HepG2 (cell line): Measurements from ENCODE around the gene BPIFA2. TPM values are rescaled to one million over a fixed set of nuclear protein-coding genes. Genes with fewer than 3 reads are reported as not detected.

ENCODE experiments used
- ATAC-seq: fragments of 200-7000 bp; cut with Tn5 transposase; 3 replicates; pipeline ENCODE4 v1.9.1; 2020; ENCODE audit warnings: mild to moderate bottlenecking, moderate library complexity
- BruUV-seq: library from RNA; stranded (reverse); fragments of 400-500 nt; replicated peaks from 2 replicates; lab custom pipeline; 2021; lab: Mats Ljungman, UMichigan
- CTCF ChIA-PET: fragments of 300-600 bp; formaldehyde crosslinking; extraction: SDS; loops from one replicate; lab custom pipeline; 2021; ENCODE audit warnings: low total read pairs, inconsistent platforms, low intra/inter-chr PET ratio; lab: Yijun Ruan, JAX
- POLR2A ChIA-PET: fragments of 350-600 bp; sonication (Branson Sonifier 250); formaldehyde crosslinking; loops from one replicate; lab custom pipeline; 2020; ENCODE audit warnings: antibody characterized with exemption, inconsistent platforms; lab: Yijun Ruan, JAX
- DNase-seq: peaks from one replicate; pipeline ENCODE4 v3.0.0-alpha.2; 2015; ENCODE audit warnings: low spot score
- FAIRE-seq: peaks from 3 replicates; lab custom pipeline; 2011; peaks lifted over from hg19 to GRCh38; lab: Jason Lieb, UNC
- H2AFZ ChIP-seq: one replicate; pipeline ENCODE4 v1.6.1; 2011; ENCODE audit warnings: low read length, inconsistent platforms
- H3K27ac ChIP-seq: fragments of 300-600 bp; 3 replicates; pipeline ENCODE4 v1.8.0; 2011; ENCODE audit warnings: mixed run types, mild to moderate bottlenecking, mixed read lengths, low read length, inconsistent platforms; ENCODE audit not compliant: insufficient read depth; ENCODE audit errors: extremely low read length
- H3K27me3 ChIP-seq, 2 experiments: fragments of 200-600 bp in 1 of 2; 2 replicates in 1 of 2; 3 replicates in 1 of 2; pipeline versions ENCODE4 v1.6.0 to v1.8.0; 2011; ENCODE audit warnings: low read length in 2 of 2, mild to moderate bottlenecking in 2 of 2, moderate library complexity in 2 of 2, inconsistent platforms in 1 of 2; ENCODE audit not compliant: insufficient read depth in 2 of 2, control insufficient read depth in 1 of 2
- H3K36me3 ChIP-seq, 2 experiments: fragments of 200-600 bp in 1 of 2; replicated peaks in 1 of 2; 2 replicates in 1 of 2; 3 replicates in 1 of 2; pipeline versions ENCODE4 v1.5.1 to v1.8.0; 2011; ENCODE audit warnings: low read length in 2 of 2, inconsistent platforms in 1 of 2; ENCODE audit not compliant: insufficient read depth in 2 of 2, control insufficient read depth in 1 of 2
- H3K4me1 ChIP-seq: 2 replicates; pipeline ENCODE4 v1.5.1; 2012; ENCODE audit warnings: low read length, inconsistent platforms; ENCODE audit not compliant: insufficient read depth
- H3K4me2 ChIP-seq: 2 replicates; pipeline ENCODE4 v1.6.0; 2011; ENCODE audit warnings: low read depth, low read length, inconsistent platforms
- H3K4me3 ChIP-seq, 3 experiments: fragments of 200-600 bp in 1 of 3; sonication (generic), shearing (Covaris generic) in 1 of 3; replicated peaks in 1 of 3; 2 replicates each; pipeline ENCODE4 v1.5.1; 2011 to 2016; ENCODE audit warnings: low read length in 3 of 3, inconsistent platforms in 2 of 3, low read depth in 2 of 3, mild to moderate bottlenecking in 2 of 3, control low read depth in 1 of 3, mixed read lengths in 1 of 3; ENCODE audit not compliant: insufficient read depth in 1 of 3
- H3K79me2 ChIP-seq: one replicate; pipeline ENCODE4 v1.6.1; 2011; ENCODE audit warnings: low read length, inconsistent platforms; ENCODE audit not compliant: insufficient read depth
- H3K9ac ChIP-seq: 2 replicates; pipeline ENCODE4 v1.6.0; 2011; ENCODE audit warnings: mild to moderate bottlenecking, low read depth, low read length, inconsistent platforms; ENCODE audit not compliant: insufficient read depth
- H3K9me3 ChIP-seq: 2 replicates; pipeline ENCODE4 v1.5.1; 2012; ENCODE audit warnings: mild to moderate bottlenecking, low read length
- H4K20me1 ChIP-seq: 2 replicates; pipeline ENCODE4 v1.6.0; 2011; ENCODE audit warnings: inconsistent platforms, mild to moderate bottlenecking, low read length, moderate library complexity; ENCODE audit not compliant: insufficient read depth
- CENPT ChIP-seq: sonication (generic); formaldehyde crosslinking; IDR thresholded peaks from 2 replicates; pipeline ENCODE4 v1.8.0; 2022; ENCODE audit warnings: low read depth, mild to moderate bottlenecking, moderate library complexity, missing genetic modification reagents
- ELF3 ChIP-seq: IDR thresholded peaks from 2 replicates; pipeline ENCODE4 v1.6.1; 2016; ENCODE audit warnings: missing genetic modification reagents, missing compliant biosample characterization
- FOSL2 ChIP-seq: sonication (generic); formaldehyde crosslinking; IDR thresholded peaks from 2 replicates; pipeline ENCODE4 v1.4.0; 2020; ENCODE audit warnings: missing genetic modification reagents
- FOXJ3 ChIP-seq: sonication (generic); formaldehyde crosslinking; IDR thresholded peaks from 2 replicates; pipeline ENCODE4 v1.4.0; 2020; ENCODE audit warnings: missing genetic modification reagents, mild to moderate bottlenecking, borderline replicate concordance
- FOXK1 ChIP-seq: sonication (generic); formaldehyde crosslinking; IDR thresholded peaks from 2 replicates; pipeline ENCODE4 v1.4.0; 2020; ENCODE audit warnings: low read depth, missing genetic modification reagents, borderline replicate concordance
- GATAD2A ChIP-seq: IDR thresholded peaks from 2 replicates; pipeline ENCODE4 v1.6.1; 2016
- IKZF5 ChIP-seq: IDR thresholded peaks from 2 replicates; pipeline ENCODE4 v1.6.1; 2018; ENCODE audit warnings: missing genetic modification reagents, mild to moderate bottlenecking, missing compliant biosample characterization
- NR2C2 ChIP-seq: sonication (generic); formaldehyde crosslinking; IDR thresholded peaks from 2 replicates; pipeline ENCODE4 v1.4.0; 2020; ENCODE audit warnings: missing genetic modification reagents, mild to moderate bottlenecking, moderate library complexity, borderline replicate concordance
- SP1 ChIP-seq, 2 experiments: fragments of 450-650 bp in 1 of 2; sonication (generic) in 1 of 2; formaldehyde crosslinking in 1 of 2; IDR thresholded peaks; 2 replicates each; pipeline versions ENCODE4 v1.4.0 to v1.6.1; 2016 to 2020; ENCODE audit warnings: missing genetic modification reagents in 1 of 2
- TBL1XR1 ChIP-seq: fragments of 150-350 bp; IDR thresholded peaks from 2 replicates; pipeline ENCODE4 v1.6.1; 2014; ENCODE audit warnings: borderline replicate concordance, low read length; ENCODE audit not compliant: partially characterized antibody
- ZEB1 ChIP-seq: IDR thresholded peaks from 2 replicates; pipeline ENCODE4 v1.6.1; 2012; ENCODE audit warnings: mild to moderate bottlenecking, low read depth, inconsistent platforms; ENCODE audit not compliant: insufficient replicate concordance
- ZFP1 ChIP-seq: IDR thresholded peaks from 2 replicates; pipeline ENCODE4 v1.6.1; 2016
- ZNF143 ChIP-seq: sonication (generic); formaldehyde crosslinking; IDR thresholded peaks from 2 replicates; pipeline ENCODE4 v1.4.0; 2020; ENCODE audit warnings: missing genetic modification reagents
- ZNF431 ChIP-seq: sonication (generic); formaldehyde crosslinking; IDR thresholded peaks from 2 replicates; pipeline ENCODE4 v1.9.0; 2022; ENCODE audit warnings: missing genetic modification reagents, low read depth, mild to moderate bottlenecking, borderline replicate concordance
- WGBS: methylation state at CpG from one replicate; pipeline ENCODE4 v1.1.6; 2017; ENCODE audit warnings: low lambda C conversion rate; 5-methylcytosine and 5-hydroxymethylcytosine counted together
- in situ Hi-C: cut with HindIII; loops from 2 replicates; pipeline ENCODE4 v1.10.0; 2017; ENCODE audit warnings: low pct_unique_long_range_greater_than_20kb; ENCODE audit not compliant: extremely low pct_ligation_motif_present
- intact Hi-C: fragments of 100-400 bp; cut with micrococcal nuclease; formaldehyde crosslinking; loops from one replicate; pipeline ENCODE4 v1.10.0; 2022; ENCODE audit not compliant: unreplicated experiment
- polyA plus RNA-seq, 8 experiments: library from polyadenylated mRNA; depleted of rRNA in 3 of 8; stranded (reverse) in 7 of 8; unstranded in 1 of 8; fragments of >200 nt; fragmentation: Illumina TruSeq in 4 of 8; extraction: Trizol in 4 of 8; gene quantifications; 2 replicates each; pipeline versions ENCODE4 v1.2.1 to v1.2.3, GENCODE V29; 2011 to 2016; ENCODE audit warnings: low read depth in 4 of 8, missing spikeins in 1 of 8, mixed read lengths in 1 of 8; ENCODE audit not compliant: insufficient read depth in 1 of 8
- total RNA-seq, 5 experiments: library from RNA; depleted of rRNA; stranded (reverse); fragments of >200 nt; fragmentation: Illumina TruSeq; extraction: Trizol; gene quantifications; 2 replicates each; pipeline ENCODE4 v1.2.3, GENCODE V29; 2016; ENCODE audit warnings: low read depth in 1 of 5
- TF ChIP-seq, protein P1 (sequence below): fragments of 450-650 bp; IDR thresholded peaks from 2 replicates; pipeline ENCODE4 v1.6.1; 2017; ENCODE audit warnings: mild to moderate bottlenecking
- TF ChIP-seq, protein P2 (sequence below): sonication (generic); formaldehyde crosslinking; IDR thresholded peaks from 2 replicates; pipeline ENCODE4 v1.4.0; 2020; ENCODE audit warnings: mild to moderate bottlenecking, missing genetic modification reagents, borderline replicate concordance

The BPIFA2 gene
- total and polyA plus RNA-seq, 2 of the 13 experiments (the other 11 are each of a cell fraction or from before 2014, with no cell fraction given), result not detected

DNA sequence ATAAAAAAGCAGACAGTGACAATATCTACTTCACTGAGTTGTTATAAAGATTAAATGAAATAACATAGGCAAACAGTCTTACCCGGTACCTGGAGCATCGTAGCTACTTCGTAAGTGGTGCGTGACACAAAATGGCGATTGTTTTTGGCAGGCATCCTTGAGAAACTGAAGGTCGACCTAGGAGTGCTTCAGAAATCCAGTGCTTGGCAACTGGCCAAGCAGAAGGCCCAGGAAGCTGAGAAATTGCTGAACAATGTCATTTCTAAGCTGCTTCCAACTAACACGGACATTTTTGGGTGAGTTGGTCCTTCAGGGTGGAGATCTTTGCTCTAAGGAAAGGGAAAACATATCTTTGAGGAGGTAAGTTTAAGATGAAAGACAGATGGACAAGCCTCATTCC is 4.8 kb downstream of the BPIFA2 start (continued):
- TF ChIP-seq IKZF5 (CRISPR knock-in tag), result no peak

- no TSS peak for BruUV-seq
- no peak overlapping the region for H3K4me2 ChIP-seq
- H3K4me3 ChIP-seq, result no peak overlapping the region
- H2AFZ ChIP-seq, result no peak overlapping the region
- no peaks in the 10 kb centered on the region for H3K36me3 ChIP-seq
- ATAC-seq (peak; percentile 31; the same call in 1 of the 3 replicates), FAIRE-seq (no peak), DNase-seq (no peak)
- H3K79me2 ChIP-seq, result no peaks in the 10 kb centered on the region
- H3K9me3 ChIP-seq, result no peaks in the 10 kb centered on the region
- CTCF ChIA-PET, result no interaction called here
- POLR2A ChIA-PET, result no interaction called here
- in situ Hi-C loops, result no loop called here
- no peaks in the 10 kb centered on the region for H4K20me1 ChIP-seq
- no peak overlapping the region for H3K9ac ChIP-seq
- peaks cover 8% of the 10 kb centered on the region for H3K4me1 ChIP-seq
- intact Hi-C loops, result no loop called here
- WGBS, result 45% methylated on average over 3 of the region's 3 CpGs
- peaks cover 2 to 17% of the 10 kb centered on the region in 2 experiments; a peak in 2 of 5 replicates for H3K27me3 ChIP-seq
- H3K27ac ChIP-seq, result no peak overlapping the region
- TF ChIP-seq GATAD2A (CRISPR knock-in tag), result no peak
- peak; percentile 48; the same call in 1 of the 2 replicates for TF ChIP-seq ELF3 (CRISPR knock-in tag)
- peak; percentile 29; the same call in 1 of the 2 replicates for TF ChIP-seq FOXK1 (CRISPR knock-in tag)
- TF ChIP-seq FOSL2 (CRISPR knock-in tag), result peak; percentile 64
- no peak for TF ChIP-seq FOXJ3 (CRISPR knock-in tag)
- no peak for TF ChIP-seq TBL1XR1
- no peak for TF ChIP-seq NR2C2
- peak; percentile 57 for TF ChIP-seq ZEB1
- TF ChIP-seq ZNF431 (CRISPR knock-in tag), result no peak
- TF ChIP-seq, protein P1, sequence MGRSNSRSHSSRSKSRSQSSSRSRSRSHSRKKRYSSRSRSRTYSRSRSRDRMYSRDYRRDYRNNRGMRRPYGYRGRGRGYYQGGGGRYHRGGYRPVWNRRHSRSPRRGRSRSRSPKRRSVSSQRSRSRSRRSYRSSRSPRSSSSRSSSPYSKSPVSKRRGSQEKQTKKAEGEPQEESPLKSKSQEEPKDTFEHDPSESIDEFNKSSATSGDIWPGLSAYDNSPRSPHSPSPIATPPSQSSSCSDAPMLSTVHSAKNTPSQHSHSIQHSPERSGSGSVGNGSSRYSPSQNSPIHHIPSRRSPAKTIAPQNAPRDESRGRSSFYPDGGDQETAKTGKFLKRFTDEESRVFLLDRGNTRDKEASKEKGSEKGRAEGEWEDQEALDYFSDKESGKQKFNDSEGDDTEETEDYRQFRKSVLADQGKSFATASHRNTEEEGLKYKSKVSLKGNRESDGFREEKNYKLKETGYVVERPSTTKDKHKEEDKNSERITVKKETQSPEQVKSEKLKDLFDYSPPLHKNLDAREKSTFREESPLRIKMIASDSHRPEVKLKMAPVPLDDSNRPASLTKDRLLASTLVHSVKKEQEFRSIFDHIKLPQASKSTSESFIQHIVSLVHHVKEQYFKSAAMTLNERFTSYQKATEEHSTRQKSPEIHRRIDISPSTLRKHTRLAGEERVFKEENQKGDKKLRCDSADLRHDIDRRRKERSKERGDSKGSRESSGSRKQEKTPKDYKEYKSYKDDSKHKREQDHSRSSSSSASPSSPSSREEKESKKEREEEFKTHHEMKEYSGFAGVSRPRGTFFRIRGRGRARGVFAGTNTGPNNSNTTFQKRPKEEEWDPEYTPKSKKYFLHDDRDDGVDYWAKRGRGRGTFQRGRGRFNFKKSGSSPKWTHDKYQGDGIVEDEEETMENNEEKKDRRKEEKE, result no peak
- TF ChIP-seq, protein P2, sequence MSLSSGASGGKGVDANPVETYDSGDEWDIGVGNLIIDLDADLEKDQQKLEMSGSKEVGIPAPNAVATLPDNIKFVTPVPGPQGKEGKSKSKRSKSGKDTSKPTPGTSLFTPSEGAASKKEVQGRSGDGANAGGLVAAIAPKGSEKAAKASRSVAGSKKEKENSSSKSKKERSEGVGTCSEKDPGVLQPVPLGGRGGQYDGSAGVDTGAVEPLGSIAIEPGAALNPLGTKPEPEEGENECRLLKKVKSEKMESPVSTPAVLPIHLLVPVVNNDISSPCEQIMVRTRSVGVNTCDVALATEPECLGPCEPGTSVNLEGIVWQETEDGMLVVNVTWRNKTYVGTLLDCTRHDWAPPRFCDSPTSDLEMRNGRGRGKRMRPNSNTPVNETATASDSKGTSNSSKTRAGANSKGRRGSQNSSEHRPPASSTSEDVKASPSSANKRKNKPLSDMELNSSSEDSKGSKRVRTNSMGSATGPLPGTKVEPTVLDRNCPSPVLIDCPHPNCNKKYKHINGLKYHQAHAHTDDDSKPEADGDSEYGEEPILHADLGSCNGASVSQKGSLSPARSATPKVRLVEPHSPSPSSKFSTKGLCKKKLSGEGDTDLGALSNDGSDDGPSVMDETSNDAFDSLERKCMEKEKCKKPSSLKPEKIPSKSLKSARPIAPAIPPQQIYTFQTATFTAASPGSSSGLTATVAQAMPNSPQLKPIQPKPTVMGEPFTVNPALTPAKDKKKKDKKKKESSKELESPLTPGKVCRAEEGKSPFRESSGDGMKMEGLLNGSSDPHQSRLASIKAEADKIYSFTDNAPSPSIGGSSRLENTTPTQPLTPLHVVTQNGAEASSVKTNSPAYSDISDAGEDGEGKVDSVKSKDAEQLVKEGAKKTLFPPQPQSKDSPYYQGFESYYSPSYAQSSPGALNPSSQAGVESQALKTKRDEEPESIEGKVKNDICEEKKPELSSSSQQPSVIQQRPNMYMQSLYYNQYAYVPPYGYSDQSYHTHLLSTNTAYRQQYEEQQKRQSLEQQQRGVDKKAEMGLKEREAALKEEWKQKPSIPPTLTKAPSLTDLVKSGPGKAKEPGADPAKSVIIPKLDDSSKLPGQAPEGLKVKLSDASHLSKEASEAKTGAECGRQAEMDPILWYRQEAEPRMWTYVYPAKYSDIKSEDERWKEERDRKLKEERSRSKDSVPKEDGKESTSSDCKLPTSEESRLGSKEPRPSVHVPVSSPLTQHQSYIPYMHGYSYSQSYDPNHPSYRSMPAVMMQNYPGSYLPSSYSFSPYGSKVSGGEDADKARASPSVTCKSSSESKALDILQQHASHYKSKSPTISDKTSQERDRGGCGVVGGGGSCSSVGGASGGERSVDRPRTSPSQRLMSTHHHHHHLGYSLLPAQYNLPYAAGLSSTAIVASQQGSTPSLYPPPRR (CRISPR knock-in tag), result no peak
- no peak for TF ChIP-seq SP1 (IDR thresholded peaks at IDR 0.05)
- no peak for TF ChIP-seq SP1 (CRISPR knock-in tag; IDR thresholded peaks at IDR 0.05)
- no peak for TF ChIP-seq ZFP1
- no peak for TF ChIP-seq ZNF143 (CRISPR knock-in tag)
- TF ChIP-seq CENPT (CRISPR knock-in tag), result no peak
These were observed 7.2 kb downstream of the BPIFA2 start for GRCh38 chr20:33175123-33175522.
